ENCODE results near the gene EHMT1. TPM values are rescaled to one million over a fixed set of nuclear protein-coding genes. Genes with fewer than 3 reads are reported as not detected.
A peak's percentile ranks its signal among the peaks of the same experiment; 100 is the strongest.

EHMT1 gene
- total and polyA plus RNA-seq, 2 of the 13 experiments (the other 11 are each of a cell fraction or from before 2014, with no cell fraction given) = 23.0 to 27.1 TPM

DNA sequence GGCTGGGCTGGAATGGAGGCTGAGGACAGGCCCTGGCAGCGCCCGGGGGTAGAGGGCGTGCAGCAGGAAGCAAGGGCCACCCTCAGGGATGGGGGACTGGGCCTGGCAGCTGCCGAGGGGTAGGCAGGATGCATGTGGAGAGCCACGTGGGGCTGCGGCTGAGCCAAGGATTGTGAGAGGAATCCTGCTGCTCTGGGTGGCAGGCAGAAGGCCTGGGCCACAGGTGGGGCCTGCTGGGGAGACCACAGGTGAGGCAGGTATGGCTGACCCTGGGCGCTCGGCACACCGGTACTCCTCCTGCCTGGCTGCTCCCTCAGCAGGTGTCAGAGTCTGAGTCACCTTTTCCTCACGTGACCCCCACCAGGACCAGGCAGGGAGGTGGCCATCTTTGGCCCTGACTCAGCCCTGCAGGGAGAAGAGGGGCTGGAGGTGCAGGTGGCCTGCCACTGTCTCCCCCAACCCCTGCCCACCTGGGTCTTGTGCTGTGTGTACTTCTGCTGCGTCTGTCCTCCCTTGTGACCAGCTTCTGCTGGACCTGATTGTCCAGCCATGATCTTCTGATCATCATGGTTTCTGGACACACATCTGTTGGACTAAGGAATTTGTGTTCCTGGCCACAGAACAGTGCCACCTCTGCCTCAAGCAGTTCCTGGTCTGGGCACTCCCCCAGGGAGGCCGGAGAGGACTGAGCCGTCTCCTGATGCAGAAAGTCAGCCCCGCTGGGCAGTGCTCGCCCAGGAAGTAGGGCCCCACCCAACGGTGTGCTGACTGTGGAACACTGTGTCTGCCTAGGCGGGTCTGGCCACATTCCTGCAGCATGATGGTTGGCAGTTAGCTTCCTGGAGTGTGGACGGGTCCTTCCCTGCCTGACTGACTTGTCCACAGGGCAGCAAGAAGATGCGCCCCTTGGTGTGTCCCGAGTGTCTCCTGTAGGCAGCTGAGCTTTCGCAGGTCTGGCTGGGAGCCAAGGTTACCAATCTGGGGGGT lies 6.9 kb upstream of the EHMT1 start (continued):
- TF ChIP-seq, protein P1, sequence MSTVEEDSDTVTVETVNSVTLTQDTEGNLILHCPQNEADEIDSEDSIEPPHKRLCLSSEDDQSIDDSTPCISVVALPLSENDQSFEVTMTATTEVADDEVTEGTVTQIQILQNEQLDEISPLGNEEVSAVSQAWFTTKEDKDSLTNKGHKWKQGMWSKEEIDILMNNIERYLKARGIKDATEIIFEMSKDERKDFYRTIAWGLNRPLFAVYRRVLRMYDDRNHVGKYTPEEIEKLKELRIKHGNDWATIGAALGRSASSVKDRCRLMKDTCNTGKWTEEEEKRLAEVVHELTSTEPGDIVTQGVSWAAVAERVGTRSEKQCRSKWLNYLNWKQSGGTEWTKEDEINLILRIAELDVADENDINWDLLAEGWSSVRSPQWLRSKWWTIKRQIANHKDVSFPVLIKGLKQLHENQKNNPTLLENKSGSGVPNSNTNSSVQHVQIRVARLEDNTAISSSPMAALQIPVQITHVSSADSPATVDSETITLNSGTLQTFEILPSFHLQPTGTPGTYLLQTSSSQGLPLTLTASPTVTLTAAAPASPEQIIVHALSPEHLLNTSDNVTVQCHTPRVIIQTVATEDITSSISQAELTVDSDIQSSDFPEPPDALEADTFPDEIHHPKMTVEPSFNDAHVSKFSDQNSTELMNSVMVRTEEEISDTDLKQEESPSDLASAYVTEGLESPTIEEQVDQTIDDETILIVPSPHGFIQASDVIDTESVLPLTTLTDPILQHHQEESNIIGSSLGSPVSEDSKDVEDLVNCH (CRISPR knock-in tag; IDR thresholded peaks at IDR 0.05) = no peak
- TF ChIP-seq, protein P2, sequence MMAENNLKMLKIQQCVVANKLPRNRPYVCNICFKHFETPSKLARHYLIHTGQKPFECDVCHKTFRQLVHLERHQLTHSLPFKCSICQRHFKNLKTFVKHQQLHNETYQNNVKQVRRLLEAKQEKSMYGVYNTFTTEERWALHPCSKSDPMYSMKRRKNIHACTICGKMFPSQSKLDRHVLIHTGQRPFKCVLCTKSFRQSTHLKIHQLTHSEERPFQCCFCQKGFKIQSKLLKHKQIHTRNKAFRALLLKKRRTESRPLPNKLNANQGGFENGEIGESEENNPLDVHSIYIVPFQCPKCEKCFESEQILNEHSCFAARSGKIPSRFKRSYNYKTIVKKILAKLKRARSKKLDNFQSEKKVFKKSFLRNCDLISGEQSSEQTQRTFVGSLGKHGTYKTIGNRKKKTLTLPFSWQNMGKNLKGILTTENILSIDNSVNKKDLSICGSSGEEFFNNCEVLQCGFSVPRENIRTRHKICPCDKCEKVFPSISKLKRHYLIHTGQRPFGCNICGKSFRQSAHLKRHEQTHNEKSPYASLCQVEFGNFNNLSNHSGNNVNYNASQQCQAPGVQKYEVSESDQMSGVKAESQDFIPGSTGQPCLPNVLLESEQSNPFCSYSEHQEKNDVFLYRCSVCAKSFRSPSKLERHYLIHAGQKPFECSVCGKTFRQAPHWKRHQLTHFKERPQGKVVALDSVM (CRISPR knock-in tag; IDR thresholded peaks at IDR 0.05) = no peak
- TF ChIP-seq, protein P3, sequence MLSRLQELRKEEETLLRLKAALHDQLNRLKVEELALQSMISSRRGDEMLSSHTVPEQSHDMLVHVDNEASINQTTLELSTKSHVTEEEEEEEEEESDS (CRISPR knock-in tag; IDR thresholded peaks at IDR 0.05; ENCODE audit: borderline replicate concordance) = no peak
- TF ChIP-seq NFYC (CRISPR knock-in tag; IDR thresholded peaks at IDR 0.05) (no peak), ZNF570 (CRISPR knock-in tag; IDR thresholded peaks at IDR 0.05; ENCODE audit: borderline replicate concordance) (no peak), CEBPB (IDR thresholded peaks at IDR 0.05; ENCODE audit: borderline replicate concordance, low read depth, low read length) (no peak), SSRP1 (CRISPR knock-in tag; IDR thresholded peaks at IDR 0.05) (0 out of 2 replicates have a peak, but pooled peaks have one; percentile 82), ZNF274 (CRISPR knock-in tag; IDR thresholded peaks at IDR 0.05) (0 out of 2 replicates have a peak, but pooled peaks have one; percentile 6), YEATS2 (CRISPR knock-in tag; IDR thresholded peaks at IDR 0.05; ENCODE audit: borderline replicate concordance) (no peak), FOSL2 (CRISPR knock-in tag; IDR thresholded peaks at IDR 0.05) (peak; percentile 92)
- TF ChIP-seq, protein P4, sequence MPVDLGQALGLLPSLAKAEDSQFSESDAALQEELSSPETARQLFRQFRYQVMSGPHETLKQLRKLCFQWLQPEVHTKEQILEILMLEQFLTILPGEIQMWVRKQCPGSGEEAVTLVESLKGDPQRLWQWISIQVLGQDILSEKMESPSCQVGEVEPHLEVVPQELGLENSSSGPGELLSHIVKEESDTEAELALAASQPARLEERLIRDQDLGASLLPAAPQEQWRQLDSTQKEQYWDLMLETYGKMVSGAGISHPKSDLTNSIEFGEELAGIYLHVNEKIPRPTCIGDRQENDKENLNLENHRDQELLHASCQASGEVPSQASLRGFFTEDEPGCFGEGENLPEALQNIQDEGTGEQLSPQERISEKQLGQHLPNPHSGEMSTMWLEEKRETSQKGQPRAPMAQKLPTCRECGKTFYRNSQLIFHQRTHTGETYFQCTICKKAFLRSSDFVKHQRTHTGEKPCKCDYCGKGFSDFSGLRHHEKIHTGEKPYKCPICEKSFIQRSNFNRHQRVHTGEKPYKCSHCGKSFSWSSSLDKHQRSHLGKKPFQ (CRISPR knock-in tag; IDR thresholded peaks at IDR 0.05; ENCODE audit: insufficient replicate concordance) = no peak
- TF ChIP-seq, protein P5, sequence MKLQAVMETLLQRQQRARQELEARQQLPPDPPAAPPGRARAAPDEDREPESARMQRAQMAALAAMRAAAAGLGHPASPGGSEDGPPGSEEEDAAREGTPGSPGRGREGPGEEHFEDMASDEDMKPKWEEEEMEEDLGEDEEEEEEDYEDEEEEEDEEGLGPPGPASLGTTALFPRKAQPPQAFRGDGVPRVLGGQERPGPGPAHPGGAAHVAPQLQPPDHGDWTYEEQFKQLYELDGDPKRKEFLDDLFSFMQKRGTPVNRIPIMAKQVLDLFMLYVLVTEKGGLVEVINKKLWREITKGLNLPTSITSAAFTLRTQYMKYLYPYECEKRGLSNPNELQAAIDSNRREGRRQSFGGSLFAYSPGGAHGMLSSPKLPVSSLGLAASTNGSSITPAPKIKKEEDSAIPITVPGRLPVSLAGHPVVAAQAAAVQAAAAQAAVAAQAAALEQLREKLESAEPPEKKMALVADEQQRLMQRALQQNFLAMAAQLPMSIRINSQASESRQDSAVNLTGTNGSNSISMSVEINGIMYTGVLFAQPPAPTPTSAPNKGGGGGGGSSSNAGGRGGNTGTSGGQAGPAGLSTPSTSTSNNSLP (IDR thresholded peaks at IDR 0.05; ENCODE audit: low read depth, low read length) = no peak

All from HepG2 (cell line).